ENCODE data around the gene COL16A1.

- TF ChIP-seq POLR2AphosphoS5 (IDR thresholded peaks at IDR 0.05; ENCODE audit: low read depth, low read length) = no peak
- TF ChIP-seq REST (IDR thresholded peaks at IDR 0.05; ENCODE audit: insufficient read depth in 1 of 2, low read depth in 2 of 2, low read length in 2 of 2) = no peak
- no peak for TF ChIP-seq TAF1 (IDR thresholded peaks at IDR 0.05; ENCODE audit: borderline replicate concordance, insufficient read depth, low read length)
- no peak for TF ChIP-seq SIN3A (IDR thresholded peaks at IDR 0.05; ENCODE audit: borderline replicate concordance, insufficient read depth, low read length)
- TF ChIP-seq FOXP2 (optimal IDR thresholded peaks at IDR 0.05; ENCODE audit: borderline replicate concordance, extremely low read depth, extremely low read length, insufficient read depth) = no peak
Observed at GRCh38 chr1:31733389-31734219, 29.8 kb upstream of the COL16A1 start.
